ENCODE results near the gene PCBP4. TPM values are rescaled to one million over a fixed set of nuclear protein-coding genes. Genes with fewer than 3 reads are reported as not detected.

PCBP4 gene
- total and polyA plus RNA-seq, 2 donors (not counting 1 experiment from before 2014, with no cell fraction given), result 15.3 to 25.6 TPM

DNA sequence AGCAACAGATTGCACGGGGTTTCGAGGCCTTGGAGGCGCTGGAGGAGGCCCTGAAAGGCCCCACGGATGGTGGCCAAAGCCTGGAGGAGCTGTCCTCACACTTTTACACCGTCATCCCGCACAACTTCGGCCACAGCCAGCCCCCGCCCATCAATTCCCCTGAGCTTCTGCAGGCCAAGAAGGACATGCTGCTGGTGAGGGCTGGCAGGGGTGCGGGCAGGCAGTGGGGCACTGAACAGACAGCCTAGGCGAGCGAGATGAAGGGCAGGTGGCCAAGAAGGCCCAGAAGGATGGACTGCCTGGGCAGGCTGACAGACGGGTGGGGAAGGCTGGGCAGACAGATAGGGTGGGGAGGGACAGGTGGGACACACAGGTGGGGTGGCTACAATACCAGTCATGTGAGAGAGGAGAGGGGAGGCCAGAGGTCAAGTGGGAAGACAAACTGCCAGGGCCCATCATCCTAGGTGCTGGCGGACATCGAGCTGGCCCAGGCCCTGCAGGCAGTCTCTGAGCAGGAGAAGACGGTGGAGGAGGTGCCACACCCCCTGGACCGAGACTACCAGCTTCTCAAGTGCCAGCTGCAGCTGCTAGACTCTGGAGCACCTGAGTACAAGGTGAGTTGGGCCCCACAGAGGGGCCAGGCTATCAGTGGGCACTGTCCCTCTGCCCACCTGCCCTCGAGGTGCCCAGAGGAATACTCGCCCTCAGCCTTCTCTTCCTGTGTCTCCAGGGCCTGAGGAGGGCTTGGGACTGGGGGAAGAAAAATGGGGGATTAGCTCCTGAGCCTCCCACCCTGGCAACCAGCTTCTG is 22.0 kb downstream of the PCBP4 start:
- H3K4me1 Mint-ChIP-seq, result peaks cover 26% of the 10 kb centered on the region
- TF ChIP-seq, protein P1, sequence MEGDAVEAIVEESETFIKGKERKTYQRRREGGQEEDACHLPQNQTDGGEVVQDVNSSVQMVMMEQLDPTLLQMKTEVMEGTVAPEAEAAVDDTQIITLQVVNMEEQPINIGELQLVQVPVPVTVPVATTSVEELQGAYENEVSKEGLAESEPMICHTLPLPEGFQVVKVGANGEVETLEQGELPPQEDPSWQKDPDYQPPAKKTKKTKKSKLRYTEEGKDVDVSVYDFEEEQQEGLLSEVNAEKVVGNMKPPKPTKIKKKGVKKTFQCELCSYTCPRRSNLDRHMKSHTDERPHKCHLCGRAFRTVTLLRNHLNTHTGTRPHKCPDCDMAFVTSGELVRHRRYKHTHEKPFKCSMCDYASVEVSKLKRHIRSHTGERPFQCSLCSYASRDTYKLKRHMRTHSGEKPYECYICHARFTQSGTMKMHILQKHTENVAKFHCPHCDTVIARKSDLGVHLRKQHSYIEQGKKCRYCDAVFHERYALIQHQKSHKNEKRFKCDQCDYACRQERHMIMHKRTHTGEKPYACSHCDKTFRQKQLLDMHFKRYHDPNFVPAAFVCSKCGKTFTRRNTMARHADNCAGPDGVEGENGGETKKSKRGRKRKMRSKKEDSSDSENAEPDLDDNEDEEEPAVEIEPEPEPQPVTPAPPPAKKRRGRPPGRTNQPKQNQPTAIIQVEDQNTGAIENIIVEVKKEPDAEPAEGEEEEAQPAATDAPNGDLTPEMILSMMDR (IDR thresholded peaks at IDR 0.05), result no peak
- TF ChIP-seq EZH2 (IDR thresholded peaks at IDR 0.05; ENCODE audit: borderline replicate concordance, insufficient read depth, low read depth, low read length, poor library complexity, severe bottlenecking), result no peak
- no peaks in the 10 kb centered on the region for H3K9me3 ChIP-seq (ENCODE audit: control extremely low read depth in 1 of 3, control insufficient read depth in 2 of 3, insufficient read depth in 1 of 3, low read length in 2 of 3)
- no peak for ATAC-seq (ENCODE audit: low read depth)
- H3K9ac ChIP-seq (ENCODE audit: low read length), result no peak overlapping the region
- no peak overlapping the region for H3K4me3 Mint-ChIP-seq
- intact Hi-C loops (cut with micrococcal nuclease), result no loop called here
- H3K4me2 ChIP-seq (replicated peaks; ENCODE audit: low read depth, low read length, poor library complexity, severe bottlenecking), result no peak overlapping the region
- peaks cover 15% of the 10 kb centered on the region for H3K79me2 ChIP-seq (ENCODE audit: control insufficient read depth, insufficient read depth, low read length)
- no peaks in the 10 kb centered on the region for H3K27me3 ChIP-seq (replicated peaks in 1 of 4; ENCODE audit: control extremely low read depth in 1 of 4, control insufficient read depth in 3 of 4, insufficient read depth in 4 of 4, low read length in 3 of 4)
- no peaks in the 10 kb centered on the region for H3K27me3 Mint-ChIP-seq
- no peaks in the 10 kb centered on the region for H3K36me3 ChIP-seq (replicated peaks in 1 of 2; ENCODE audit: control extremely low read depth in 1 of 2, control insufficient read depth in 1 of 2, extremely low read depth in 1 of 2, insufficient read depth in 2 of 2, low read length in 1 of 2)
- H3K9me3 Mint-ChIP-seq (ENCODE audit: insufficient read depth), result no peaks in the 10 kb centered on the region
- no peak overlapping the region for H3K4me3 ChIP-seq (ENCODE audit: control extremely low read depth in 1 of 5, extremely low read depth in 1 of 5, insufficient read depth in 1 of 5, low read depth in 2 of 5, low read length in 4 of 5)
- no peak overlapping the region for H2AFZ ChIP-seq (ENCODE audit: insufficient read depth, low read depth, low read length, poor library complexity, severe bottlenecking)
- no peaks in the 10 kb centered on the region for H4K20me1 ChIP-seq (ENCODE audit: control insufficient read depth, insufficient read depth, low read length, poor library complexity, severe bottlenecking)
- no peak for DNase-seq
- no peak overlapping the region for H3K27ac Mint-ChIP-seq
- peaks cover 22 to 26% of the 10 kb centered on the region in 2 donors for H3K4me1 ChIP-seq (ENCODE audit: control insufficient read depth in 2 of 2, insufficient read depth in 2 of 2, low read length in 2 of 2)
- CTCF ChIA-PET, result interaction anchor here (0.6 kb wide), 1 partner anchor 50 kb away, joined by 4 read pairs; the partner anchor contains the start of gene RPL29
- 93% methylated on average over 16 of the region's 18 CpGs for WGBS (ENCODE audit: insufficient coverage)
- H3K27ac ChIP-seq (ENCODE audit: low read length in 2 of 2), result no peak overlapping the region
- POLR2A ChIA-PET, result no interaction called here

DNA sequence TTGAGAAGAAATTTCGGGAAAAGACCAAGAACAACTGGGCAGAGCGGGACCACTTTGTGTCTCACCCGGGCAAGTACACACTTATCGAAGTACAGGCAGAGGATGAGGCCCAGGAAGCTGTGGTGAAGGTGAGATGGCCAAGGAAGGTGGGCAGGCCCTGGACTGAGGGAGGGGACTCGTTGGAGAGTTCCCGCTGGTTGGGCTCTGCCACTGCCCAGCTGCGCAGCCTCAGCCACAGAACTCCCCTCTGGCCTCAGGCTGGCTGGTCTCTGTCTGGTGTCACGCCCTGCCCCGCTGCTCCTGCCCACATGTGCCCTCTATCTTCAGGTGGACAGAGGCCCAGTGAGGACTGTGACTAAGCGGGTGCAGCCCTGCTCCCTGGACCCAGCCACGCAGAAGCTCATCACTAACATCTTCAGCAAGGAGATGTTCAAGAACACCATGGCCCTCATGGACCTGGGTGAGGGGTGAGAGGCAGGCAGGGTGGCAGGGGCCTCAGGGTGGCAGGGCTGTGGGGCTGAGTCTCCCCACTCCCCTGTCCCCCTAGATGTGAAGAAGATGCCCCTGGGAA is 22.7 kb downstream of the PCBP4 start:
- H3K4me3 ChIP-seq (ENCODE audit: control extremely low read depth in 1 of 5, extremely low read depth in 1 of 5, insufficient read depth in 1 of 5, low read depth in 2 of 5, low read length in 4 of 5), result no peak overlapping the region
- H3K27me3 Mint-ChIP-seq, result no peaks in the 10 kb centered on the region
- no peak overlapping the region for H3K9ac ChIP-seq (ENCODE audit: low read length)
- H4K20me1 ChIP-seq (ENCODE audit: control insufficient read depth, insufficient read depth, low read length, poor library complexity, severe bottlenecking), result no peaks in the 10 kb centered on the region
- no peak overlapping the region for H3K4me3 Mint-ChIP-seq
- ChIA-PET CTCF (interaction anchor here (0.8 to 1.4 kb wide), 2 partner anchors 29 to 216 kb away, joined by 3 to 4 read pairs; partner anchors contain the start of gene ABHD14B), POLR2A (no interaction called here)
- H3K9me3 Mint-ChIP-seq (ENCODE audit: insufficient read depth), result no peaks in the 10 kb centered on the region
- H3K27me3 ChIP-seq (replicated peaks in 1 of 4; ENCODE audit: control extremely low read depth in 1 of 4, control insufficient read depth in 3 of 4, insufficient read depth in 4 of 4, low read length in 3 of 4), result no peaks in the 10 kb centered on the region
- no peak overlapping the region for H3K4me2 ChIP-seq (replicated peaks; ENCODE audit: low read depth, low read length, poor library complexity, severe bottlenecking)
- WGBS (ENCODE audit: insufficient coverage), result 97% methylated on average over 11 of the region's 11 CpGs
- TF ChIP-seq, protein P1 (IDR thresholded peaks at IDR 0.05), result no peak
- TF ChIP-seq EZH2 (IDR thresholded peaks at IDR 0.05; ENCODE audit: borderline replicate concordance, insufficient read depth, low read depth, low read length, poor library complexity, severe bottlenecking), result no peak
- peaks cover 22 to 26% of the 10 kb centered on the region in 2 donors for H3K4me1 ChIP-seq (ENCODE audit: control insufficient read depth in 2 of 2, insufficient read depth in 2 of 2, low read length in 2 of 2)
- peak overlapping the region; percentile 15 for H3K27ac Mint-ChIP-seq
- DNase-seq, result no peak
- intact Hi-C loops (cut with micrococcal nuclease), result loop anchor here (5.0 kb wide), 2 partner anchors 262 to 557 kb away; partner anchors contain the start of gene MANF
- peaks cover 0 to 3% of the 10 kb centered on the region in 2 experiments for H3K36me3 ChIP-seq (replicated peaks in 1 of 2; ENCODE audit: control extremely low read depth in 1 of 2, control insufficient read depth in 1 of 2, extremely low read depth in 1 of 2, insufficient read depth in 2 of 2, low read length in 1 of 2)
- H3K4me1 Mint-ChIP-seq, result peaks cover 31% of the 10 kb centered on the region
- H2AFZ ChIP-seq (ENCODE audit: insufficient read depth, low read depth, low read length, poor library complexity, severe bottlenecking), result no peak overlapping the region
- ATAC-seq (ENCODE audit: low read depth), result no peak
- no peaks in the 10 kb centered on the region for H3K9me3 ChIP-seq (ENCODE audit: control extremely low read depth in 1 of 3, control insufficient read depth in 2 of 3, insufficient read depth in 1 of 3, low read length in 2 of 3)
- no peak overlapping the region for H3K27ac ChIP-seq (ENCODE audit: low read length in 2 of 2)
- H3K79me2 ChIP-seq (ENCODE audit: control insufficient read depth, insufficient read depth, low read length), result peaks cover 15% of the 10 kb centered on the region

Data from B cell (primary cell).